Measurements from ENCODE around the gene LIN37. TPM values are rescaled to one million over a fixed set of nuclear protein-coding genes. Genes with fewer than 3 reads are reported as not detected.

The LIN37 gene
- total RNA-seq, 4 donors from 2014 or later, result 5.7 to 13.4 (median 9.5) TPM

- DNase-seq, result no peak
- 50% methylated on average over 2 of the region's 19 CpGs; no CpG with 5 or more reads in 1 of the 2 donors for WGBS, 2 donors
- peaks cover 0 to 10% (median 0%) of the 10 kb centered on the region in 3 donors for H3K36me3 ChIP-seq
- peaks cover 0 to 16% (median 0%) of the 10 kb centered on the region in 4 donors for H3K27me3 ChIP-seq
- no peak for TF ChIP-seq POLR2A (IDR thresholded peaks at IDR 0.05)
- no peak for TF ChIP-seq CTCF (IDR thresholded peaks at IDR 0.05)
- no peaks in the 10 kb centered on the region for H3K9me3 ChIP-seq
- intact Hi-C loops (cut with DNase I), result no loop called here
- no peak overlapping the region for H3K4me3 ChIP-seq
- H3K4me1 ChIP-seq, result no peaks in the 10 kb centered on the region
- no peak overlapping the region for H3K27ac ChIP-seq
These were observed 41.9 kb downstream of the LIN37 start for GRCh38 chr19:35789978-35790944.

GRCh38 chr19:35790981-35791813 lies 42.8 kb downstream of the LIN37 start:
- Histone ChIP-seq H3K4me3 (no peak overlapping the region), H3K27ac (no peak overlapping the region), H3K27me3 (peaks cover 0 to 26% (median 0%) of the 10 kb centered on the region in 4 donors), H3K36me3 (peaks cover 0 to 9% (median 0%) of the 10 kb centered on the region in 3 donors), H3K9me3 (no peaks in the 10 kb centered on the region), H3K4me1 (no peaks in the 10 kb centered on the region)
- no peak for DNase-seq
- no peak for TF ChIP-seq POLR2A (IDR thresholded peaks at IDR 0.05)
- no peak for TF ChIP-seq CTCF (IDR thresholded peaks at IDR 0.05)
- intact Hi-C loops (cut with DNase I), result no loop called here
- WGBS, 2 donors, result 0% methylated on average over 1 of the region's 20 CpGs; no CpG with 5 or more reads in 1 of the 2 donors

GRCh38 chr19:35791814-35792279 lies 43.5 kb downstream of the LIN37 start:
- intact Hi-C loops (cut with DNase I), result no loop called here

GRCh38 chr19:35792312-35792711 lies 43.9 kb downstream of the LIN37 start:
- Histone ChIP-seq H3K27me3 (peaks cover 0 to 37% (median 3%) of the 10 kb centered on the region in 4 donors), H3K4me1 (no peaks in the 10 kb centered on the region), H3K4me3 (no peak overlapping the region), H3K9me3 (no peaks in the 10 kb centered on the region), H3K27ac (no peak overlapping the region), H3K36me3 (peaks cover 0 to 3% (median 0%) of the 10 kb centered on the region in 3 donors)
- DNase-seq, result no peak
- TF ChIP-seq POLR2A (IDR thresholded peaks at IDR 0.05), result no peak
- no peak for TF ChIP-seq CTCF (IDR thresholded peaks at IDR 0.05)
- intact Hi-C loops (cut with DNase I), result no loop called here
- 90 to 95% methylated on average over 4 to 11 of the region's 15 CpGs for WGBS, 2 donors

More at GRCh38 chr19:35791814-35792279, 43.5 kb downstream of the LIN37 start:
- Histone ChIP-seq H3K4me3 (no peak overlapping the region), H3K27ac (no peak overlapping the region), H3K9me3 (no peaks in the 10 kb centered on the region), H3K27me3 (peaks cover 0 to 32% (median 1%) of the 10 kb centered on the region in 4 donors), H3K4me1 (no peaks in the 10 kb centered on the region), H3K36me3 (peaks cover 0 to 8% (median 0%) of the 10 kb centered on the region in 3 donors)
- no peak for TF ChIP-seq CTCF (IDR thresholded peaks at IDR 0.05)
- no peak for TF ChIP-seq POLR2A (IDR thresholded peaks at IDR 0.05)
- WGBS, 2 donors, result no CpG with 5 or more reads among the region's 9 CpGs
- no peak for DNase-seq
